Tibial artery (tissue), 4 donors: ENCODE data around the gene HEBP2.

Experiments
- DNase-seq, 2 donors: peaks; one replicate each; pipeline ENCODE4 v3.0.0-alpha.2; 2019
- H3K27ac ChIP-seq, 2 donors: fragments of 200-600 bp; sonication (generic) in 1 of 2; 1 replicate in 1 of 2; 2 replicates in 1 of 2; pipeline ENCODE4 v1.5.1; 2018 to 2019; ENCODE audit warnings: mild to moderate bottlenecking in 1 of 2
- H3K27me3 ChIP-seq, 2 donors: fragments of 200-600 bp; sonication (generic) in 1 of 2; one replicate each; pipeline versions ENCODE4 v1.5.1 to v1.6.0; 2016 to 2019
- H3K36me3 ChIP-seq, 3 donors: fragments of 200-600 bp; sonication (generic) in 2 of 3; one replicate each; pipeline ENCODE4 v1.5.1; 2016 to 2019; ENCODE audit warnings: mild to moderate bottlenecking in 2 of 3
- H3K4me1 ChIP-seq, 4 donors: fragments of 200-600 bp; sonication (generic) in 2 of 4; 1 replicate in 3 of 4; 2 replicates in 1 of 4; pipeline ENCODE4 v1.5.1; 2016 to 2019
- H3K4me3 ChIP-seq, 2 donors: fragments of 200-600 bp; sonication (generic) in 1 of 2; 1 replicate in 1 of 2; 2 replicates in 1 of 2; pipeline ENCODE4 v1.5.1; 2018 to 2019; ENCODE audit warnings: mild to moderate bottlenecking in 2 of 2
- H3K9me3 ChIP-seq, 3 donors: fragments of 200-600 bp; sonication (generic) in 1 of 3; one replicate each; pipeline ENCODE4 v1.5.1; 2016 to 2019
- CTCF ChIP-seq, 2 experiments: fragments of 200-600 bp in 1 of 2; fragments of 450-650 bp in 1 of 2; IDR thresholded peaks; one replicate each; pipeline ENCODE4 v1.5.1; 2017 to 2019; ENCODE audit warnings: antibody characterized with exemption in 2 of 2, mild to moderate bottlenecking in 1 of 2, moderate library complexity in 1 of 2
- intact Hi-C: fragments of 100-400 bp; cut with DNase I; formaldehyde crosslinking; loops from one replicate; pipeline ENCODE4 v1.15.0; 2023; ENCODE audit warnings: low total_unique reads

The HEBP2 gene

GRCh38 chr6:138389551-138389950, 14.5 kb upstream of the HEBP2 start:
- Histone ChIP-seq H3K4me1 (no peaks in the 10 kb centered on the region), H3K4me3 (no peak overlapping the region), H3K27me3 (no peaks in the 10 kb centered on the region), H3K36me3 (no peaks in the 10 kb centered on the region), H3K9me3 (no peaks in the 10 kb centered on the region), H3K27ac (no peak overlapping the region)
- intact Hi-C loops = no loop called here
- DNase-seq = no peak
- TF ChIP-seq CTCF (IDR thresholded peaks at IDR 0.05) = no peak

GRCh38 chr6:138393871-138394783, 9.9 kb upstream of the HEBP2 start:
- no peaks in the 10 kb centered on the region for H3K36me3 ChIP-seq
- H3K9me3 ChIP-seq = no peaks in the 10 kb centered on the region
- H3K4me3 ChIP-seq = no peak overlapping the region
- intact Hi-C loops = no loop called here
- no peak overlapping the region for H3K27ac ChIP-seq
- H3K4me1 ChIP-seq = no peaks in the 10 kb centered on the region
- no peak for TF ChIP-seq CTCF (IDR thresholded peaks at IDR 0.05)
- no peaks in the 10 kb centered on the region for H3K27me3 ChIP-seq
- no peak for DNase-seq

- intact Hi-C loops = no loop called here
- no peak overlapping the region for H3K4me3 ChIP-seq
- no peak for TF ChIP-seq CTCF (IDR thresholded peaks at IDR 0.05)
- DNase-seq = no peak
- H3K4me1 ChIP-seq = no peaks in the 10 kb centered on the region
- H3K27ac ChIP-seq = no peak overlapping the region
- H3K9me3 ChIP-seq = no peaks in the 10 kb centered on the region
- no peaks in the 10 kb centered on the region for H3K27me3 ChIP-seq
- H3K36me3 ChIP-seq = no peaks in the 10 kb centered on the region
These were observed 7.3 kb upstream of the HEBP2 start for GRCh38 chr6:138396709-138397108.

- intact Hi-C loops = no loop called here
- H3K9me3 ChIP-seq = no peaks in the 10 kb centered on the region
- TF ChIP-seq CTCF (IDR thresholded peaks at IDR 0.05) = no peak
- no peaks in the 10 kb centered on the region for H3K27me3 ChIP-seq
- no peaks in the 10 kb centered on the region for H3K36me3 ChIP-seq
- DNase-seq = no peak
- H3K4me3 ChIP-seq = no peak overlapping the region
- no peak overlapping the region for H3K27ac ChIP-seq
- no peaks in the 10 kb centered on the region for H3K4me1 ChIP-seq
These were observed 6.6 kb upstream of the HEBP2 start for GRCh38 chr6:138397128-138398122.

- Histone ChIP-seq H3K4me3 (no peak overlapping the region), H3K27ac (no peak overlapping the region), H3K4me1 (peaks cover 0 to 9% (median 6%) of the 10 kb centered on the region in 4 donors), H3K27me3 (no peaks in the 10 kb centered on the region), H3K9me3 (no peaks in the 10 kb centered on the region), H3K36me3 (no peaks in the 10 kb centered on the region)
- DNase-seq = no peak
- TF ChIP-seq CTCF (IDR thresholded peaks at IDR 0.05) = no peak
- intact Hi-C loops = loop anchor here (10.0 kb wide), 1 partner anchor 286 kb away; no protein-coding TSS in a partner anchor
These were observed 3.7 kb upstream of the HEBP2 start for GRCh38 chr6:138400326-138400725.
